Uterus (tissue), 2 donors: ENCODE data around the gene ATF7.

Experiments used
- CTCF ChIP-seq, 4 experiments: fragments of 200-600 bp in 2 of 4; fragments of 450-650 bp in 2 of 4; sonication (generic) in 2 of 4; IDR thresholded peaks; one replicate each; pipeline ENCODE4 v1.5.1; 2016 to 2019; ENCODE audit warnings: antibody characterized with exemption in 4 of 4, mild to moderate bottlenecking in 2 of 4, moderate library complexity in 1 of 4
- POLR2A ChIP-seq, 2 donors: fragments of 450-650 bp; IDR thresholded peaks; one replicate each; pipeline ENCODE4 v1.6.1; 2016; ENCODE audit warnings: antibody characterized with exemption in 2 of 2, mild to moderate bottlenecking in 1 of 2, moderate library complexity in 1 of 2

GRCh38 chr12:53492188-53492587 lies 134.0 kb downstream of the ATF7 start:
- no peak for TF ChIP-seq CTCF (IDR thresholded peaks at IDR 0.05)
- no peak for TF ChIP-seq POLR2A (IDR thresholded peaks at IDR 0.05)
